ENCODE measurements around the gene GCA. TPM values are rescaled to one million over a fixed set of nuclear protein-coding genes. Genes with fewer than 3 reads are reported as not detected.

GCA gene
- total RNA-seq, 1 donor from 2014 or later = 14.5 TPM

DNA sequence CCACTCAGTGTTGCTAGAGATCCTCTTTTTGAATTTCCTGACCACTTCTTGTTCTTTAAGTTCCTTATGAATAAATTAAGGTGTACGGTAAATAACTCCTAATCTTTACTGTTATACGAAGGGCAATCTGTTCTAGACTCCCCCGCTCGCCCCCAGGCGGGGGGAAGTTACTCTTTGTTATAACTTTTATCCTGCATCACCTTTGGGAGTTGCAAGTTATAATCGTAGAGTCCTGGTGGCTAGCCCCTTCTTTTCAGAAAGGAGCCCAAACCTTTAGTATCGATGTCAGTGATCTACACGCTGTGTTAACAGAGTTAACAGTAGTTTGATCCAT, 652 bp downstream of the GCA start:
- peak overlapping the region; percentile 40 for H3K27ac ChIP-seq (ENCODE audit: low read depth, low read length)
- peaks cover 4% of the 10 kb centered on the region for H3K79me2 ChIP-seq (ENCODE audit: insufficient read depth, low read length)
- H3K27me3 Mint-ChIP-seq (ENCODE audit: low read depth, unreplicated experiment) = no peaks in the 10 kb centered on the region
- peak overlapping the region; percentile 96 for H3K27ac Mint-ChIP-seq (ENCODE audit: unreplicated experiment)
- H3K4me3 Mint-ChIP-seq (ENCODE audit: unreplicated experiment) = peak overlapping the region; percentile 98
- H3K9ac ChIP-seq (ENCODE audit: low read length) = peak overlapping the region; percentile 78
- no peaks in the 10 kb centered on the region for H3K27me3 ChIP-seq (ENCODE audit: insufficient read depth, low read length)
- H4K20me1 ChIP-seq (ENCODE audit: insufficient read depth, low read length) = no peaks in the 10 kb centered on the region
- TF ChIP-seq, protein P1, sequence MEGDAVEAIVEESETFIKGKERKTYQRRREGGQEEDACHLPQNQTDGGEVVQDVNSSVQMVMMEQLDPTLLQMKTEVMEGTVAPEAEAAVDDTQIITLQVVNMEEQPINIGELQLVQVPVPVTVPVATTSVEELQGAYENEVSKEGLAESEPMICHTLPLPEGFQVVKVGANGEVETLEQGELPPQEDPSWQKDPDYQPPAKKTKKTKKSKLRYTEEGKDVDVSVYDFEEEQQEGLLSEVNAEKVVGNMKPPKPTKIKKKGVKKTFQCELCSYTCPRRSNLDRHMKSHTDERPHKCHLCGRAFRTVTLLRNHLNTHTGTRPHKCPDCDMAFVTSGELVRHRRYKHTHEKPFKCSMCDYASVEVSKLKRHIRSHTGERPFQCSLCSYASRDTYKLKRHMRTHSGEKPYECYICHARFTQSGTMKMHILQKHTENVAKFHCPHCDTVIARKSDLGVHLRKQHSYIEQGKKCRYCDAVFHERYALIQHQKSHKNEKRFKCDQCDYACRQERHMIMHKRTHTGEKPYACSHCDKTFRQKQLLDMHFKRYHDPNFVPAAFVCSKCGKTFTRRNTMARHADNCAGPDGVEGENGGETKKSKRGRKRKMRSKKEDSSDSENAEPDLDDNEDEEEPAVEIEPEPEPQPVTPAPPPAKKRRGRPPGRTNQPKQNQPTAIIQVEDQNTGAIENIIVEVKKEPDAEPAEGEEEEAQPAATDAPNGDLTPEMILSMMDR (IDR thresholded peaks at IDR 0.05; ENCODE audit: insufficient read depth, low read depth, low read length) = no peak
- no peak for TF ChIP-seq EZH2 (IDR thresholded peaks at IDR 0.05; ENCODE audit: insufficient read depth, low read length)
- DNase-seq (ENCODE audit: low read depth) (no peak), FAIRE-seq (no peak)
- H3K4me1 Mint-ChIP-seq (ENCODE audit: low read depth, unreplicated experiment) = peaks cover 5% of the 10 kb centered on the region
- peak overlapping the region; percentile 79 for H3K4me3 ChIP-seq (ENCODE audit: insufficient read depth, low read depth, low read length)
- no peaks in the 10 kb centered on the region for H3K36me3 ChIP-seq (ENCODE audit: insufficient read depth, low read length)
- peaks cover 3% of the 10 kb centered on the region for H3K9me3 Mint-ChIP-seq (ENCODE audit: unreplicated experiment)
- no peaks in the 10 kb centered on the region for H3K36me3 Mint-ChIP-seq (ENCODE audit: low read depth, unreplicated experiment)
- peak overlapping the region; percentile 85 for H3K4me2 ChIP-seq (ENCODE audit: low read length)
- H3K9me3 ChIP-seq (ENCODE audit: insufficient read depth, low read depth, low read length) = no peaks in the 10 kb centered on the region
- H3K4me1 ChIP-seq (ENCODE audit: insufficient read depth, low read length) = no peaks in the 10 kb centered on the region
- peak overlapping the region; percentile 99 for H2AFZ ChIP-seq (ENCODE audit: low read depth, low read length)

DNA sequence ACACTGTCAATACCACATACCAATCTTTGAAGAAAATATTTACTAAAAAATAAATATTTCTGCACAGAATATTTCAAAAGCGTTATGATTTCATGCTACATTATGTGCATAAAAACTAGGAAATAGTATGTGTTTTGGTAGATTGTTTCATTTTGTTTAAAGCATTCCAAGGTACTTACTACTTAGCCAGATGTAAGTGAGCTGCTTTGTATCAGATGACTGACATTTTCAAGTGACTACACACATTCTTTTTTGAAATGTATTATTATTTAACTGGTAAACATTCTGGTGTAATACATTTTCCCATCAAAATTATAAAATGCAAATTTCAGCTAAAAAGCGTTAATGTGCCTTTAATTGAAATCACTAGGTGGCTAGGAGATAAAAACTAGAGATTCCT, 21.5 kb downstream of the GCA start:
- Mint-ChIP-seq H3K27me3 (ENCODE audit: low read depth, unreplicated experiment) (no peaks in the 10 kb centered on the region), H3K9me3 (ENCODE audit: unreplicated experiment) (no peaks in the 10 kb centered on the region), H3K4me3 (ENCODE audit: unreplicated experiment) (no peak overlapping the region), H3K4me1 (ENCODE audit: low read depth, unreplicated experiment) (peaks cover 13% of the 10 kb centered on the region), H3K27ac (ENCODE audit: unreplicated experiment) (no peak overlapping the region), H3K36me3 (ENCODE audit: low read depth, unreplicated experiment) (no peaks in the 10 kb centered on the region)
- no peaks in the 10 kb centered on the region for H3K27me3 ChIP-seq (ENCODE audit: insufficient read depth, low read length)
- H3K4me2 ChIP-seq (ENCODE audit: low read length) = no peak overlapping the region
- H4K20me1 ChIP-seq (ENCODE audit: insufficient read depth, low read length) = no peaks in the 10 kb centered on the region
- H3K79me2 ChIP-seq (ENCODE audit: insufficient read depth, low read length) = no peaks in the 10 kb centered on the region
- no peak for TF ChIP-seq EZH2 (IDR thresholded peaks at IDR 0.05; ENCODE audit: insufficient read depth, low read length)
- TF ChIP-seq, protein P1 (IDR thresholded peaks at IDR 0.05; ENCODE audit: insufficient read depth, low read depth, low read length) = no peak
- no peak overlapping the region for H2AFZ ChIP-seq (ENCODE audit: low read depth, low read length)
- H3K9me3 ChIP-seq (ENCODE audit: insufficient read depth, low read depth, low read length) = no peaks in the 10 kb centered on the region
- H3K27ac ChIP-seq (ENCODE audit: low read depth, low read length) = no peak overlapping the region
- no peak overlapping the region for H3K9ac ChIP-seq (ENCODE audit: low read length)
- H3K4me1 ChIP-seq (ENCODE audit: insufficient read depth, low read length) = no peaks in the 10 kb centered on the region
- FAIRE-seq (no peak), DNase-seq (ENCODE audit: low read depth) (no peak)
- no peaks in the 10 kb centered on the region for H3K36me3 ChIP-seq (ENCODE audit: insufficient read depth, low read length)
- H3K4me3 ChIP-seq (ENCODE audit: insufficient read depth, low read depth, low read length) = no peak overlapping the region

- H3K27ac Mint-ChIP-seq (ENCODE audit: unreplicated experiment) = no peak overlapping the region
- H3K9me3 Mint-ChIP-seq (ENCODE audit: unreplicated experiment) = no peaks in the 10 kb centered on the region
- DNase-seq (ENCODE audit: low read depth) = no peak
- H3K9ac ChIP-seq (ENCODE audit: low read length) = no peak overlapping the region
- no peak overlapping the region for H3K4me3 ChIP-seq (ENCODE audit: insufficient read depth, low read depth, low read length)
- no peaks in the 10 kb centered on the region for H3K27me3 Mint-ChIP-seq (ENCODE audit: low read depth, unreplicated experiment)
- no peak overlapping the region for H2AFZ ChIP-seq (ENCODE audit: low read depth, low read length)
- H3K36me3 ChIP-seq (ENCODE audit: insufficient read depth, low read length) = no peaks in the 10 kb centered on the region
- H3K79me2 ChIP-seq (ENCODE audit: insufficient read depth, low read length) = no peaks in the 10 kb centered on the region
- no peaks in the 10 kb centered on the region for H3K9me3 ChIP-seq (ENCODE audit: insufficient read depth, low read depth, low read length)
- no peak overlapping the region for H3K27ac ChIP-seq (ENCODE audit: low read depth, low read length)
- no peak overlapping the region for H3K4me2 ChIP-seq (ENCODE audit: low read length)
- FAIRE-seq = no peak
- no peaks in the 10 kb centered on the region for H3K36me3 Mint-ChIP-seq (ENCODE audit: low read depth, unreplicated experiment)
- no peaks in the 10 kb centered on the region for H3K27me3 ChIP-seq (ENCODE audit: insufficient read depth, low read length)
- TF ChIP-seq, protein P1 (IDR thresholded peaks at IDR 0.05; ENCODE audit: insufficient read depth, low read depth, low read length) = no peak
- no peak for TF ChIP-seq EZH2 (IDR thresholded peaks at IDR 0.05; ENCODE audit: insufficient read depth, low read length)
- H3K4me1 Mint-ChIP-seq (ENCODE audit: low read depth, unreplicated experiment) = peaks cover 13% of the 10 kb centered on the region
- H4K20me1 ChIP-seq (ENCODE audit: insufficient read depth, low read length) = no peaks in the 10 kb centered on the region
- no peaks in the 10 kb centered on the region for H3K4me1 ChIP-seq (ENCODE audit: insufficient read depth, low read length)
- H3K4me3 Mint-ChIP-seq (ENCODE audit: unreplicated experiment) = no peak overlapping the region
Measured at GRCh38 chr2:162368494-162368893, 24.6 kb downstream of the GCA start.
